ENCODE results near the gene SIX6. TPM values are rescaled to one million over a fixed set of nuclear protein-coding genes. Genes with fewer than 3 reads are reported as not detected.

SIX6 gene
- total and polyA plus RNA-seq, 8 donors = not detected

DNA sequence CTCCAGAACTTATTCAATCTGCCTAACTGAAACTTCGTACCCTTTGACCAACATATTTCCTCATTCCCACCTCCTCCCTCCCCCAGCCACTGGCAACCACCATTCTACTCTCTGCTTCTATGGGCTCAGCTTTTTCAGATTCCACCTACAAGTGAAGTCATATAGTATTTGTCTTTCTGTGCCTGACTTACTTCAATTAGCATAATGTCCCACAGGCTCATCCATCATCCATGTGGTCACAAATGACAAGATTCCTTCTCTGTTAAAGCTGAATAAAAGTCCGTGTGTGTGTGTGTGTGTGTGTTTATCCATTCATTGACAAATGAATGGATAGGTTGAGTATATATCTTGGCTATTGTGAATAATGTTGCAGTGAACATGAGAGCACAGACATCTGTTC is 21.7 kb upstream of the SIX6 start:
- Histone ChIP-seq H3K4me1 (no peaks in the 10 kb centered on the region), H3K4me3 (no peak overlapping the region), H3K36me3 (no peaks in the 10 kb centered on the region), H3K9me3 (no peaks in the 10 kb centered on the region), H3K27me3 (peaks cover 5 to 50% (median 16%) of the 10 kb centered on the region in 4 donors), H3K27ac (no peak overlapping the region)
- FAIRE-seq (no peak), DNase-seq (no peak), ATAC-seq (no peak)
- intact Hi-C loops (cut with DNase I) = no loop called here
- TF ChIP-seq, protein P1, sequence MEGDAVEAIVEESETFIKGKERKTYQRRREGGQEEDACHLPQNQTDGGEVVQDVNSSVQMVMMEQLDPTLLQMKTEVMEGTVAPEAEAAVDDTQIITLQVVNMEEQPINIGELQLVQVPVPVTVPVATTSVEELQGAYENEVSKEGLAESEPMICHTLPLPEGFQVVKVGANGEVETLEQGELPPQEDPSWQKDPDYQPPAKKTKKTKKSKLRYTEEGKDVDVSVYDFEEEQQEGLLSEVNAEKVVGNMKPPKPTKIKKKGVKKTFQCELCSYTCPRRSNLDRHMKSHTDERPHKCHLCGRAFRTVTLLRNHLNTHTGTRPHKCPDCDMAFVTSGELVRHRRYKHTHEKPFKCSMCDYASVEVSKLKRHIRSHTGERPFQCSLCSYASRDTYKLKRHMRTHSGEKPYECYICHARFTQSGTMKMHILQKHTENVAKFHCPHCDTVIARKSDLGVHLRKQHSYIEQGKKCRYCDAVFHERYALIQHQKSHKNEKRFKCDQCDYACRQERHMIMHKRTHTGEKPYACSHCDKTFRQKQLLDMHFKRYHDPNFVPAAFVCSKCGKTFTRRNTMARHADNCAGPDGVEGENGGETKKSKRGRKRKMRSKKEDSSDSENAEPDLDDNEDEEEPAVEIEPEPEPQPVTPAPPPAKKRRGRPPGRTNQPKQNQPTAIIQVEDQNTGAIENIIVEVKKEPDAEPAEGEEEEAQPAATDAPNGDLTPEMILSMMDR (IDR thresholded peaks at IDR 0.05) = no peak
- 17 to 19% methylated on average over 2 of the region's 2 CpGs for WGBS, 2 donors

DNA sequence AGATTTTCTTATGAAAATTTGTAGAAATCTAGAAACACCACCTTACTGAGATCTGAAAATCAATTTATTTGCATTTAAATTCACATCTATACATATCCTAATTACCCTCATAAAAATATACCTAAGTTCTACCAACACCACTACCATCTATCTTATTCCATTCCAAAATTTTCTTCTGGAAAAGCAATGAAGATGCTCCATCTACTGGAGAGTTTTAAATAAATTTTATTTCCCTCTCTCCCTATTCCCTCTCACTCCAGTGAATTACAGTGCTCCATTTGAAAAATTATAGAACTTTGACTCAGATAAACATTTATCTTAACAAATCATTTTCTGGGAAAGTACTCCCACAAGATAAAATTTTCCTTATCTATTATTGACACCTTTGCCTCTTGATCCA is 20.8 kb upstream of the SIX6 start:
- no peak for DNase-seq
- H3K4me1 ChIP-seq = no peaks in the 10 kb centered on the region
- intact Hi-C loops (cut with DNase I) = no loop called here
- no peak for ATAC-seq
- H3K36me3 ChIP-seq = no peaks in the 10 kb centered on the region
- no peak overlapping the region for H3K27ac ChIP-seq
- H3K9me3 ChIP-seq = no peaks in the 10 kb centered on the region
- no peak for FAIRE-seq
- H3K4me3 ChIP-seq = no peak overlapping the region
- H3K27me3 ChIP-seq = peaks cover 5 to 50% (median 16%) of the 10 kb centered on the region in 4 donors
- TF ChIP-seq, protein P1 (IDR thresholded peaks at IDR 0.05) = no peak

DNA sequence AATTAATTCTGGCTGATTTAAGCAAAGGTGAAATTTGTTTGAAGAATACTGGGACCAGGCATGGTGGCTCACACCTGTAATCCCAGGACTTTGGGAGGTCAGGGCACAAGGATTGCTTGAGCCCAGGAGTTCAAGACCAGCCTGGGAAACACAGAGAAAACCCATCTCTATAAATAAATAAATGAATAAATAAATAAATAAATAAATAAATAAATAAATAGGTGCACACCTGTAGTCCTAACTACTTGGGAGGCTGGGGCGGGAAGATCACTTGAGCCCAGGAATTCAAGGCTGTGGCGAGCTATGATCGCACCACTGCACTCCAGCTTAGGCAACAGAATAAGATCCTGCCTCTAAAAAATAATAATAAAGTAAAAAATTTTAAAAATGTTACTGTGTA is 18.7 kb upstream of the SIX6 start:
- 82 to 90% methylated on average over 3 of the region's 3 CpGs for WGBS, 2 donors
- intact Hi-C loops (cut with DNase I) = no loop called here
- no peak overlapping the region for H3K4me3 ChIP-seq
- no peak for ATAC-seq
- peaks cover 0 to 32% (median 7%) of the 10 kb centered on the region in 4 donors for H3K27me3 ChIP-seq
- no peaks in the 10 kb centered on the region for H3K9me3 ChIP-seq
- no peak overlapping the region for H3K27ac ChIP-seq
- H3K36me3 ChIP-seq = no peaks in the 10 kb centered on the region
- no peak for DNase-seq
- no peaks in the 10 kb centered on the region for H3K4me1 ChIP-seq
- no peak for FAIRE-seq
- TF ChIP-seq, protein P1 (IDR thresholded peaks at IDR 0.05) = no peak

DNA sequence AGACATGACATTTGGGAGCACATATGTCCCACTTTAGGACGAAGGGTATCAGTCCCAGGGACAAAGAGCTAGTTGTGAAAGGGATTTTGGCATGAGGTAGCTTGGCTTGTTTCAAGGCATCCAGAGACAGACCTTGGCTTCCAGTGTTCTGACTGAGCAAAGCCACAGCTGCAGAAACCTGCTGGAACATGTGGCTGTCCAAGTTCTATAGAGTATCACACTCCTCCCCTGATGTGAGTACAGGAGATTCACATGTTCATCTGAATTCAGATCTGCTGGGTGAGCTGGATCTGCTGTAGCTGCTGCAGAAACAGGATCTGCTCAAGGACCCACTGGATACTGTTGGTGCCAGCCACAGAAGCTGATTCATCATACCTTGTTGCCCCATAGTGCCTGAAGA is 13.0 kb upstream of the SIX6 start:
- TF ChIP-seq, protein P1 (IDR thresholded peaks at IDR 0.05) = no peak
- ATAC-seq (no peak), DNase-seq (no peak), FAIRE-seq (no peak)
- H3K4me3 ChIP-seq = no peak overlapping the region
- H3K36me3 ChIP-seq = no peaks in the 10 kb centered on the region
- no peaks in the 10 kb centered on the region for H3K9me3 ChIP-seq
- H3K27me3 ChIP-seq = peaks cover 0 to 11% (median 0%) of the 10 kb centered on the region in 4 donors
- 30 to 37% methylated on average over 1 of the region's 1 CpG for WGBS, 2 donors
- intact Hi-C loops (cut with DNase I) = no loop called here
- no peaks in the 10 kb centered on the region for H3K4me1 ChIP-seq
- no peak overlapping the region for H3K27ac ChIP-seq

DNA sequence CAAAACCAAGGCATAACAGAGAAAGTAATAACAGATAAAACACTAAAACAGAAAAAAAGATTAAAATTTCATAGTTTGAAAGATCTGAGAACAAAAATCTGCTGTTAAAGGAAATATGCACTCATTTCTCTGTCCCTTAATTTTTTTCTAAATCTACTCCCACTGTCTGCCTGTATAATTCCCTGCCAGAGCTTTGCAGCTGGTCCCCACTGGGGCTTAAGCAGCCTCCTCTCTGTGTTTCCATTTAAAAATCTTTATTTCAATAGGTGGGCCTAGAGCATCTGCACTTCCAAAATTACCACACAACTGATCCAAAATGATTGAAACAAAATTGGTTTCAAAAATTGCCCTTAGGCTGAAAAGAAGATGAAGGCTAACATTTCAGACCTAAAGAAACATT is 6.4 kb upstream of the SIX6 start:
- ATAC-seq (no peak), FAIRE-seq (no peak), DNase-seq (no peak)
- H3K27me3 ChIP-seq = peaks cover 4 to 33% (median 16%) of the 10 kb centered on the region in 4 donors
- no peaks in the 10 kb centered on the region for H3K9me3 ChIP-seq
- H3K4me3 ChIP-seq = no peak overlapping the region
- intact Hi-C loops (cut with DNase I) = no loop called here
- no peak overlapping the region for H3K27ac ChIP-seq
- H3K4me1 ChIP-seq = no peaks in the 10 kb centered on the region
- TF ChIP-seq, protein P1 (IDR thresholded peaks at IDR 0.05) = no peak
- H3K36me3 ChIP-seq = no peaks in the 10 kb centered on the region
